GM10266 (cell line): Measurements from ENCODE around the gene ZNF19.

Experiments
- DNase-seq: peaks from one replicate; pipeline ENCODE4 v3.0.0; 2012; ENCODE audit errors: extremely low spot score
- TF ChIP-seq, protein P1 (sequence below): IDR thresholded peaks from 2 replicates; pipeline ENCODE4 v1.5.1; 2012; ENCODE audit warnings: mild to moderate bottlenecking, low read depth; ENCODE audit not compliant: control insufficient read depth, insufficient read depth; ENCODE audit errors: missing control alignments

Gene ZNF19

DNA sequence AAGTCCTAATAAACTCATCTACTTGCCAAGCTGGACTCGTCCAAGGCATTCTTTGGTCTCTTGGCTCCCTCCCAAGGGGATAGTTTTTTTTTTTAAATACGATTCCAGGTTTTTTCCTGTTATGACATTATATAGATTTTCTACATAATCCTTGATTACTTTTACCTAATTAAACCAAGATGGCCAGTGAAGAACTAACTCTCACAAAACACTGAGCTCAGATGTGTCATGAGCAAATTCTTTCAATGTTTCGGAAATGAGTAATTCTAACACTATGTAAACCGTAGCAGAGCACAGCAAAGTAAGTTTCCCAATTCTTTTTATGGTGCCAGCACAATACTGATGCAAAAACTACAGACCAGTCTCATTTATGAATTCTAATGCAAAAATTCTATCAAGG is 28.9 kb downstream of the ZNF19 start:
- TF ChIP-seq, protein P1, sequence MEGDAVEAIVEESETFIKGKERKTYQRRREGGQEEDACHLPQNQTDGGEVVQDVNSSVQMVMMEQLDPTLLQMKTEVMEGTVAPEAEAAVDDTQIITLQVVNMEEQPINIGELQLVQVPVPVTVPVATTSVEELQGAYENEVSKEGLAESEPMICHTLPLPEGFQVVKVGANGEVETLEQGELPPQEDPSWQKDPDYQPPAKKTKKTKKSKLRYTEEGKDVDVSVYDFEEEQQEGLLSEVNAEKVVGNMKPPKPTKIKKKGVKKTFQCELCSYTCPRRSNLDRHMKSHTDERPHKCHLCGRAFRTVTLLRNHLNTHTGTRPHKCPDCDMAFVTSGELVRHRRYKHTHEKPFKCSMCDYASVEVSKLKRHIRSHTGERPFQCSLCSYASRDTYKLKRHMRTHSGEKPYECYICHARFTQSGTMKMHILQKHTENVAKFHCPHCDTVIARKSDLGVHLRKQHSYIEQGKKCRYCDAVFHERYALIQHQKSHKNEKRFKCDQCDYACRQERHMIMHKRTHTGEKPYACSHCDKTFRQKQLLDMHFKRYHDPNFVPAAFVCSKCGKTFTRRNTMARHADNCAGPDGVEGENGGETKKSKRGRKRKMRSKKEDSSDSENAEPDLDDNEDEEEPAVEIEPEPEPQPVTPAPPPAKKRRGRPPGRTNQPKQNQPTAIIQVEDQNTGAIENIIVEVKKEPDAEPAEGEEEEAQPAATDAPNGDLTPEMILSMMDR: no peak
- DNase-seq: no peak

DNA sequence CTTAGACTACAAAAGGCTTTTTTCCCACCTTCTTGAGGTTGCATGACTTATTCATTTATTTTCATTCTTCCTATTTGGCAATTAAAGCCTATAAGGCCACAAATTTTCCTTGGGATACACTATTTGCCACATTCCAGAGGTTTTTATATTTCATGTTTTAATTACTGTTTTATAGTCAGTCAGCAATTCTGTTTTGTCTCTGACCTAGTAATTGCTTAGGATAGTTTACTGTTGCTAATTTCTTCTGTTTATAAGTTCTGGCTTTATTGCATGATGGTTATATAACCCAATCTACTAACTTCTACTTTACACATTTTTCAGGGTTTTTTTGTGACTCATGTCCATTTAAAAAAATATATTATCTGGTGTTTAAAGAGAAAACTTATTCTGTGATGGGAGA is 29.6 kb downstream of the ZNF19 start:
- TF ChIP-seq, protein P1: no peak
- no peak for DNase-seq

DNA sequence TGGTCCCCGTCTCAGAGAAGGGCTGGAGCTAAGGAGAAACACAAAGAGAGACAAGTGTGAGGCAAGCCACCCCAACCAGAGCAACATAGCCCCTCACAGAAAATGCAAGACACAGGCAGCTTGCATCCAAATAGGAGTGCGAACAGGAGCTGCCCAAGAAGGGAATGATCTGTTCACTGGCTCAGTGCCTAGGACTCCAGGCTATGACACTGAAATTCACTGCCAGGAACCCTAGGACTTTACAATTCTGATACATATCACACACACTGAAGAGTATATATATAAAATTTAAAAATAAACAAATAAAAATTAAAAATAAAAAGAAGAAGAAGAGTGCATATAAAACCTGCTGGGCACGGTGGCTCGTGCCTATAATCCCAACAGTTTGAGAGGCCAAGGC is 32.3 kb downstream of the ZNF19 start:
- TF ChIP-seq, protein P1: no peak
- DNase-seq: no peak

DNA sequence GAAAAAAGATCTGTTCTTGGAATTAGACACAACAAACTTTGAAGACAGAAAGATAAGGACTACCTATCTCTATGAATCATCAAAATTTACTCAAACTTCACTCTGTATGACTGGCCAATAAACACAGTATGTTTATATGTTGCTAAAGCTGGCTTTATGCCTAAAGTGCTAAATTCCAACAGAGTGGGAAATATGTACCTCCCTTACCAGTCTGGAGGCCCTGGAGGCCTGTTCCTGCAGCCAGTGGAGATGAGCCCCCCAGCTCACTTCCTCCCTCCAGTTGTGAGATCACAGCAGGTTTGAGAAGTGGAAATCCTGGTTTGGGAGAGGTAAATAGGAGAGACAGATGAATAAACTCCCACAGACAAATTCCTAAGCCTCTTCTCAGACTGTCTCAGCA is 36.1 kb downstream of the ZNF19 start:
- TF ChIP-seq, protein P1: no peak
- no peak for DNase-seq

DNA sequence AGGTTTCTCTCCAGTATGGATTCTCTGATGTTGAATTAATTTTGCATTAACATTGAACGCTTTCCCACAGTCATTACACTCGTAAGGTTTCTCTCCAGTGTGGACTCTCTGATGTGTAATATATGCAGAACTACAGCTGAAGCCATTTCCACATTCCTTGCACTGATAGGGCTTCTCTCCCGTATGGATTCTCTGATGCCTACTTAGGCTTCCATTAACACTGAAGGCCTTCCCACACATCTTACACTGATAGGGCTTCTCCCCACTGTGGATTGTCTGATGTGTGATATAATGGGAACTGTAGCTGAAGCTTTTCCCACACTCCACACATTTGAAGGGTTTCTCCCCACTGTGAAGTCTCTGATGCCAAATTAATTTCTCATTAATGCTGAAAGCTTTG is 40.1 kb downstream of the ZNF19 start:
- no peak for DNase-seq
- TF ChIP-seq, protein P1: no peak

DNA sequence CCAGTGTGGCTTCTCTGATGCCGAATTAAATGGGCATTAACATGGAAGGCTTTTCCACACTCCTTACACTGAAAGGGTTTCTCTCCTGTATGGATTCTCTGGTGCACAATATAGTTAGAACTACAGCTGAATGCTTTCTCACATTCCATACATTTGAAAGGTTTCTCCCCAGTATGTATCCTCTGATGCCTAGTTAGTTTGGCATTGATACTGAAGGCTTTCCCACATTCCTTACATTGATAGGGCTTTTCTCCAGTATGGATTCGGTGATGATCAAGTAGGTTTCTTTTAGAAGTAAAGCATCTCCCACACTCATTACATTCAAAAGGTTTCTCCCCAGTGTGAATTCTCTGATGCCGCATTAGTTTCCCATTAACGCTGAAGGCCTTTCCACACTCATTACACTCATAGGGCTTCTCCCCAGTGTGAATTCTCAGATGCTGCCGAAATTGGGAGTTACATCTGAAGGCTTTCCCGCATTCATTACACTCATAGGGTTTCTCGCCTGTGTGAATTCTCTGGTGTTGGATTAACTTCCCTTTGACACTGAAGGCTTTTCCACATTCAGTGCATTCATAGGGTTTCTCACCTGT is 40.8 kb downstream of the ZNF19 start:
- TF ChIP-seq, protein P1: no peak
- DNase-seq: no peak

DNA sequence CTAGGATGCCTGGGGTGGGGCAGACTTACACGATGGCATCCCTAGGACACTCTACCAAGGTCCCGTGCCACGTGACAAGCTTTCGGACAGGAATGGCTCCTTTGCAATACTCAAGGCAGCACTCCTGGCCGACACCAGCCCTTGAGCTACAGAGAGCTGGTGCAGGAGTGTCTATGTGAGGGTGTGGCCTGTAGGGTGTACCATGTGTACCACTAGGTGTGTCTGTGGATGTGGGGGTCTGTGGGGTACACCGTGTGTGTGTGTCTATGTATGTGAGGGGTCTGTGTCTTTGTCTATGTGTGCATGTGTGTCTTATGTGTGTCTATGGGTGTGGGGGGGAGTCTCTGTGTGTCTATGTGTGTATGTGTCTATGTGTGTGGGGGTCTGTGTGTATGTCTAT is 45.4 kb downstream of the ZNF19 start:
- no peak for DNase-seq
- TF ChIP-seq, protein P1: no peak
